Mesenchymal stem cell (in vitro differentiated cells and primary cell): ENCODE data around the gene LHX2.
A peak's percentile ranks its signal among the peaks of the same experiment; 100 is the strongest.

Experiments used
- DNase-seq: peaks from one replicate; pipeline ENCODE4 v3.0.0-alpha.2; 2013
- H2AFZ ChIP-seq: one replicate; pipeline ENCODE4 v1.6.1; 2013; ENCODE audit warnings: low read depth, mild to moderate bottlenecking, control low read depth, inconsistent platforms, low read length, moderate library complexity
- H2AK5ac ChIP-seq: 2 replicates; pipeline ENCODE4 v1.6.1; 2013; ENCODE audit warnings: low read length, moderate library complexity, mild to moderate bottlenecking, inconsistent platforms; ENCODE audit not compliant: severe bottlenecking
- H2BK120ac ChIP-seq: one replicate; pipeline ENCODE4 v1.6.1; 2013; ENCODE audit warnings: low read depth, mild to moderate bottlenecking, inconsistent platforms, low read length, moderate library complexity
- H2BK12ac ChIP-seq, 2 experiments: one replicate each; pipeline ENCODE4 v1.6.1; 2013; ENCODE audit warnings: inconsistent platforms in 2 of 2, low read length in 2 of 2, mild to moderate bottlenecking in 2 of 2, moderate library complexity in 2 of 2, control low read depth in 1 of 2
- H2BK15ac ChIP-seq: one replicate; pipeline ENCODE4 v1.6.1; 2013; ENCODE audit warnings: mild to moderate bottlenecking, low read depth, inconsistent platforms; ENCODE audit not compliant: poor library complexity, severe bottlenecking
- H2BK5ac ChIP-seq: 2 replicates; pipeline ENCODE4 v1.6.1; 2013; ENCODE audit warnings: low read depth, mild to moderate bottlenecking, low read length, control low read depth, inconsistent platforms; ENCODE audit not compliant: poor library complexity, severe bottlenecking
- H3K14ac ChIP-seq, 2 experiments: one replicate each; pipeline ENCODE4 v1.6.1; 2013; ENCODE audit warnings: inconsistent platforms in 2 of 2, low read length in 2 of 2, control low read depth in 1 of 2, mild to moderate bottlenecking in 1 of 2, moderate library complexity in 1 of 2
- H3K18ac ChIP-seq, 2 experiments: one replicate each; pipeline ENCODE4 v1.6.1; 2013; ENCODE audit warnings: inconsistent platforms in 2 of 2, low read length in 2 of 2, control low read depth in 1 of 2, low read depth in 1 of 2, mild to moderate bottlenecking in 1 of 2
- H3K23ac ChIP-seq, 2 experiments: one replicate each; pipeline ENCODE4 v1.6.1; 2013; ENCODE audit warnings: inconsistent platforms in 2 of 2, low read length in 2 of 2, mild to moderate bottlenecking in 2 of 2, moderate library complexity in 2 of 2, control low read depth in 1 of 2
- H3K27ac ChIP-seq: 2 replicates; pipeline ENCODE4 v1.5.1; 2013; ENCODE audit warnings: mild to moderate bottlenecking, moderate library complexity, low read length, control low read depth, inconsistent platforms; ENCODE audit not compliant: poor library complexity, severe bottlenecking
- H3K27me3 ChIP-seq, 2 experiments: 2 replicates each; pipeline versions ENCODE4 v1.6.1 to v1.7.0; 2013; ENCODE audit warnings: low read length in 2 of 2, mild to moderate bottlenecking in 2 of 2, moderate library complexity in 2 of 2, control low read depth in 1 of 2, inconsistent platforms in 1 of 2; ENCODE audit not compliant: control insufficient read depth in 1 of 2, insufficient read depth in 1 of 2
- H3K36me3 ChIP-seq, 2 experiments: 2 replicates each; pipeline versions ENCODE4 v1.6.1 to v1.7.0; 2013; ENCODE audit warnings: low read length in 2 of 2, control low read depth in 1 of 2, inconsistent platforms in 1 of 2, low read depth in 1 of 2, mild to moderate bottlenecking in 1 of 2; ENCODE audit not compliant: insufficient read depth in 2 of 2, control insufficient read depth in 1 of 2
- H3K4ac ChIP-seq, 2 experiments: one replicate each; pipeline ENCODE4 v1.6.1; 2013; ENCODE audit warnings: inconsistent platforms in 2 of 2, low read length in 2 of 2, mild to moderate bottlenecking in 2 of 2, moderate library complexity in 2 of 2, control low read depth in 1 of 2, low read depth in 1 of 2
- H3K4me1 ChIP-seq: 2 replicates; pipeline ENCODE4 v1.6.1; 2013; ENCODE audit warnings: low read depth, low read length, control low read depth; ENCODE audit not compliant: control insufficient read depth, insufficient read depth
- H3K4me2 ChIP-seq: 2 replicates; pipeline ENCODE4 v1.6.1; 2013; ENCODE audit warnings: low read length, mild to moderate bottlenecking, inconsistent platforms; ENCODE audit not compliant: poor library complexity, severe bottlenecking
- H3K4me3 ChIP-seq, 2 experiments: 2 replicates each; pipeline versions ENCODE4 v1.5.1 to v1.7.0; 2013; ENCODE audit warnings: low read length in 2 of 2, mild to moderate bottlenecking in 2 of 2, control low read depth in 1 of 2, low read depth in 1 of 2; ENCODE audit not compliant: insufficient read depth in 1 of 2
- H3K79me1 ChIP-seq: replicated peaks from 2 replicates; pipeline ENCODE4 v1.6.1; 2013; ENCODE audit warnings: mild to moderate bottlenecking, control low read depth, low read length, inconsistent platforms; ENCODE audit not compliant: poor library complexity, severe bottlenecking
- H3K9ac ChIP-seq: 2 replicates; pipeline ENCODE4 v1.7.0; 2013; ENCODE audit warnings: mild to moderate bottlenecking, low read length, moderate library complexity
- H3K9me3 ChIP-seq: 2 replicates; pipeline ENCODE4 v1.7.0; 2013; ENCODE audit warnings: mild to moderate bottlenecking, low read length; ENCODE audit not compliant: control insufficient read depth
- H4K8ac ChIP-seq: one replicate; pipeline ENCODE4 v1.6.1; 2013; ENCODE audit warnings: inconsistent platforms, mild to moderate bottlenecking, low read length, moderate library complexity
- H4K91ac ChIP-seq: one replicate; pipeline ENCODE4 v1.6.1; 2013; ENCODE audit warnings: mild to moderate bottlenecking, low read length, inconsistent platforms
- WGBS: methylation state at CpG from one replicate; pipeline ENCODE4 v1.1.7; 2013; ENCODE audit warnings: mixed read lengths; 5-methylcytosine and 5-hydroxymethylcytosine counted together

LHX2 gene

DNA sequence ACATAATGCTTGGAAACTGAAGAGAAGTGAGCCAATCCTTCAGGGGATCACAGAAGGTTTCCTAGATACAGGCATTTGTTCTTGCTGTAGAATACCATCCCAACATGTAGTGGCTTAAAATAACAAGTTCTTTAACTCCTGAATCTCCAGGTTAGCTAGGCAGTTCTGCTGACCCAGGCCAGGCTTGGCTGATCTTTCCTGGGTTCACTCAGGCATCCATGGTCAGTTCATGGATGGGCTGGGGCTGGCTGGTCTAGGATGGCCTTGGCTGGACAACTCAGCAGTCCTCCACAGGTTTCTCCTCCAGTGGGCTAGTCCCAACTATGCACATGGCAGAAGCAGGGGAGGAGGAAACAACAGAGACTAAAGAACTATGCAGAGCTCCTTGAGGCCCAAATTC, 44.2 kb upstream of the LHX2 start:
- H3K79me1 ChIP-seq: no peaks in the 10 kb centered on the region
- no peaks in the 10 kb centered on the region for H3K36me3 ChIP-seq
- peaks cover 32 to 69% of the 10 kb centered on the region in 2 experiments for H3K27me3 ChIP-seq
- H3K18ac ChIP-seq: no peak overlapping the region
- no peak overlapping the region for H4K8ac ChIP-seq
- H3K9ac ChIP-seq: no peak overlapping the region
- H2AFZ ChIP-seq: no peak overlapping the region
- peak overlapping the region in 1 of 2 experiments; percentile 11 for H3K14ac ChIP-seq
- H3K4me3 ChIP-seq: no peak overlapping the region
- no peak overlapping the region for H2BK12ac ChIP-seq
- peaks cover 2% of the 10 kb centered on the region for H3K9me3 ChIP-seq
- no peak overlapping the region for H4K91ac ChIP-seq
- H3K27ac ChIP-seq: no peak overlapping the region
- H2BK120ac ChIP-seq: no peak overlapping the region
- no peaks in the 10 kb centered on the region for H3K4me1 ChIP-seq
- H2AK5ac ChIP-seq: no peak overlapping the region
- no peak overlapping the region for H2BK15ac ChIP-seq
- no peak overlapping the region for H3K4me2 ChIP-seq
- H2BK5ac ChIP-seq: no peak overlapping the region
- no peak overlapping the region for H3K4ac ChIP-seq
- H3K23ac ChIP-seq: no peak overlapping the region
- DNase-seq: no peak

DNA sequence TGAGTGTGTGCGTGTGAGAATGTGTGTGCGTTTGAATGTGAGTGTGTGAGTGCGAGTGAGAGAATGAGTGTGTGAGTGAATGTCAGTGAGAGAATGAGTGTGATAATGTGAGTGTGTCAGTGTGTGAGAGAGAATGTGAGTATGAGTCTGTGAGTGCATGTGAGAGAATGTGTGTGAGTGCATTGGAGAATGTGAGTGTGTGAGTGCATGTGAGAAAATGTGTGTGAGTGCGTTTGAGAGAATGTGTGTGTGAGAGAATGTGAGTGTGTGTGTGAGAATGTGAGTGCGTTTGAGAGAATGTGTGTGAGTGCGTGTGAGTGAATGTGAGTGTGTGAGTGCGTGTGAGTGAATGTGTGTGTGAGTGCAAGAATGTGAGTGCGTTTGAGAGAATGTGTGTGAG, 39.0 kb upstream of the LHX2 start:
- Histone ChIP-seq H4K91ac (no peak overlapping the region), H3K18ac (no peak overlapping the region), H3K4me3 (no peak overlapping the region), H3K27me3 (peaks cover 20 to 44% of the 10 kb centered on the region in 2 experiments), H2BK120ac (no peak overlapping the region), H3K79me1 (no peaks in the 10 kb centered on the region), H3K23ac (no peak overlapping the region), H2AFZ (no peak overlapping the region), H3K4me2 (no peak overlapping the region), H4K8ac (no peak overlapping the region), H3K9me3 (no peaks in the 10 kb centered on the region), H2BK5ac (no peak overlapping the region), H3K27ac (no peak overlapping the region), H3K14ac (no peak overlapping the region), H2BK15ac (no peak overlapping the region), H2BK12ac (no peak overlapping the region), H3K4me1 (no peaks in the 10 kb centered on the region), H2AK5ac (no peak overlapping the region), H3K4ac (no peak overlapping the region), H3K36me3 (no peaks in the 10 kb centered on the region), H3K9ac (no peak overlapping the region)
- no peak for DNase-seq
- 95% methylated on average over 8 of the region's 8 CpGs for WGBS

DNA sequence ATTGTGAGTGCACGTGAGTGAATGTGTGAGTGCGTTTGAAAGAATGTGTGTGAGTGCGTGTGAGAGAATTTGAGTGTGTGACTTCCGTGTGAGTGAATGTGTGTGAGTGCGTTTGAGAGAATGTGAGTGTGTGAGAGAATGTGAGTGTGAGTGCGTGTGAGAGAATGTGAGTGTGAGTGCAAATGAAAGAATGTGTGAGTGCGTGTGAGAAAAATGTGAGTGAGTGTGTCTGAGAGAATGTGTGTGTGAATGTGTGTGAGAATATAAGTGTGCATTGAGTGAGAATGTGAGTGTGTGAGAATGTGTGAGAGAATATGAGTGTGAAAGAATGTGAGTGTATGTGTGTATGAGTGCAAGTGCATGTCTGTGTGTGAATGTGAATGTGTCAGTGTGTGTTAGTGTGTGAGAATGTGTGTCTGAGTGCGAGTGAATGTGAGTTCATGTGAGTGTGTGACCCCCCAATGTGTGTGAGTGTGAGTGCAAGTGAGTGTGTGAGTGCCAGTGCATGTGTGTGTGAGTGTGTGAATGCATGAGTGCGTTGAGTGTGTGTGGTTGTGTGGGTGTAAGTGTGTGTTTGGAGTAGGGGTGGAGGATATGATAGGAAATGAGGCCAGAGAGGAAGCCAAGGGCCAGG, 37.9 kb upstream of the LHX2 start:
- WGBS: 84% methylated on average over 9 of the region's 9 CpGs
- Histone ChIP-seq H4K8ac (no peak overlapping the region), H3K27ac (no peak overlapping the region), H2BK15ac (no peak overlapping the region), H3K36me3 (no peaks in the 10 kb centered on the region), H3K4me1 (no peaks in the 10 kb centered on the region), H3K9me3 (no peaks in the 10 kb centered on the region), H3K4ac (no peak overlapping the region), H3K4me3 (no peak overlapping the region), H2BK12ac (no peak overlapping the region), H3K14ac (no peak overlapping the region), H3K9ac (no peak overlapping the region), H3K27me3 (peaks cover 20 to 35% of the 10 kb centered on the region in 2 experiments), H2AK5ac (no peak overlapping the region), H2BK120ac (no peak overlapping the region), H3K79me1 (no peaks in the 10 kb centered on the region), H4K91ac (no peak overlapping the region), H3K18ac (no peak overlapping the region), H3K4me2 (no peak overlapping the region), H2BK5ac (no peak overlapping the region), H2AFZ (no peak overlapping the region), H3K23ac (no peak overlapping the region)
- no peak for DNase-seq

DNA sequence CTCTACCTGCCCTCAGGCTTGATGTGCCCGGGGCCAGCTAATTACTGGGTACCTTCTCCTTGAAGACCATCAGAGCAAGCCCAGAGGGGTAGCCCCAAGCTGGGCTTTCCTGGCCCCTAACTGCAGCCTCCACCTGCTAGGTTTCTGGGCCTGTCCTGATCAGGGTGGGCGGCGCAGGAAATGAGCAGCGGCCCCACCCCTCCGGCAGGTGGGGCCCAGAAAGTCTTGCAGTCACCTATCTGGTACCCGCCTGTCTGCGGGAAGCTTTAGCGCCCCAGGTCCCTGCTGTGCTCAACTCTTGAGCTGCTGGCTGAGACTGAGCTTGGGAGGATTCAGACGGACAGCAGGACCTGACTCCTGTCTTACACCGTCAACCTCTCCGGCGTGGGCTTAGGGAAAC, 37.1 kb upstream of the LHX2 start:
- no peak overlapping the region for H2BK5ac ChIP-seq
- H3K4me3 ChIP-seq: no peak overlapping the region
- H4K91ac ChIP-seq: no peak overlapping the region
- H3K4me1 ChIP-seq: no peaks in the 10 kb centered on the region
- H2BK120ac ChIP-seq: no peak overlapping the region
- H3K23ac ChIP-seq: no peak overlapping the region
- H3K14ac ChIP-seq: no peak overlapping the region
- no peak overlapping the region for H3K4ac ChIP-seq
- H2BK15ac ChIP-seq: no peak overlapping the region
- WGBS: 73% methylated on average over 12 of the region's 12 CpGs
- no peak overlapping the region for H3K9ac ChIP-seq
- no peak overlapping the region for H3K4me2 ChIP-seq
- no peak overlapping the region for H2AFZ ChIP-seq
- H4K8ac ChIP-seq: no peak overlapping the region
- no peak overlapping the region for H3K27ac ChIP-seq
- H2AK5ac ChIP-seq: no peak overlapping the region
- H2BK12ac ChIP-seq: no peak overlapping the region
- DNase-seq: no peak
- no peaks in the 10 kb centered on the region for H3K36me3 ChIP-seq
- H3K79me1 ChIP-seq: no peaks in the 10 kb centered on the region
- H3K18ac ChIP-seq: no peak overlapping the region
- peaks cover 26 to 38% of the 10 kb centered on the region in 2 experiments for H3K27me3 ChIP-seq
- H3K9me3 ChIP-seq: no peaks in the 10 kb centered on the region
